Tongue (tissue), 2 donors: ENCODE measurements around the gene STMND1. TPM values are rescaled to one million over a fixed set of nuclear protein-coding genes. Genes with fewer than 3 reads are reported as not detected.
"Not testable (repeated sequence)": the region's sequence is repeated elsewhere in the genome, so short reads cannot be mapped to it uniquely, and the experiment has no call there.

Source experiments
- DNase-seq: peaks from one replicate; pipeline ENCODE4 v3.0.0-alpha.2; 2015
- total RNA-seq: library from RNA; depleted of rRNA; stranded (reverse); fragments of >200 nt; gene quantifications from one replicate; pipeline ENCODE4 v1.2.3, GENCODE V29; 2014

The STMND1 gene
- total RNA-seq, result not detected

GRCh38 chr6:17101422-17102257 lies at the start of gene STMND1:
STMND1 (plus strand) TSS chr6:17102050; CDS start chr6:17102258, 208 bp downstream.
- DNase-seq, result peak; percentile 65

GRCh38 chr6:17054647-17055046 lies 47.2 kb upstream of the STMND1 start:
- no peak for DNase-seq

- DNase-seq, result no peak
Measured at GRCh38 chr6:17057322-17057721, 44.5 kb upstream of the STMND1 start.

- no peak for DNase-seq
Measured at GRCh38 chr6:17058550-17058949, 43.3 kb upstream of the STMND1 start.

- no peak for DNase-seq
Measured at GRCh38 chr6:17059022-17059421, 42.8 kb upstream of the STMND1 start.

- no peak for DNase-seq
Measured at GRCh38 chr6:17059850-17060249, 42.0 kb upstream of the STMND1 start.

- no peak for DNase-seq
Measured at GRCh38 chr6:17061097-17061496, 40.8 kb upstream of the STMND1 start.

- DNase-seq, result no peak
Measured at GRCh38 chr6:17062871-17063440, 38.9 kb upstream of the STMND1 start.

GRCh38 chr6:17064975-17065374 lies 36.9 kb upstream of the STMND1 start:
- no peak for DNase-seq

- no peak for DNase-seq
Measured at GRCh38 chr6:17066610-17067009, 35.2 kb upstream of the STMND1 start.

- DNase-seq, result not testable (repeated sequence)
Measured at GRCh38 chr6:17068972-17069371, 32.9 kb upstream of the STMND1 start.

GRCh38 chr6:17070400-17070799 lies 31.4 kb upstream of the STMND1 start:
- DNase-seq, result not testable (repeated sequence)

GRCh38 chr6:17073596-17073995 lies 28.3 kb upstream of the STMND1 start:
- DNase-seq, result not testable (repeated sequence)

- no peak for DNase-seq
Measured at GRCh38 chr6:17081273-17081672, 20.6 kb upstream of the STMND1 start.

- DNase-seq, result no peak
Measured at GRCh38 chr6:17081860-17082508, 19.9 kb upstream of the STMND1 start.

GRCh38 chr6:17083397-17083796 lies 18.5 kb upstream of the STMND1 start:
- no peak for DNase-seq

GRCh38 chr6:17086469-17086868 lies 15.4 kb upstream of the STMND1 start:
- peak; percentile 87 for DNase-seq

- no peak for DNase-seq
Measured at GRCh38 chr6:17088091-17088611, 13.7 kb upstream of the STMND1 start.

GRCh38 chr6:17091122-17091521 lies 10.7 kb upstream of the STMND1 start:
- no peak for DNase-seq

GRCh38 chr6:17093686-17094085 lies 8.2 kb upstream of the STMND1 start:
- no peak for DNase-seq

- peak; percentile 33 for DNase-seq
Measured at GRCh38 chr6:17096096-17096495, 5.8 kb upstream of the STMND1 start.

- DNase-seq, result no peak
Measured at GRCh38 chr6:17096652-17097051, 5.2 kb upstream of the STMND1 start.

GRCh38 chr6:17097982-17098381 lies 3.9 kb upstream of the STMND1 start:
- no peak for DNase-seq
